ENCODE measurements around the gene NMBR. TPM values are rescaled to one million over a fixed set of nuclear protein-coding genes. Genes with fewer than 3 reads are reported as not detected.
"Not testable (repeated sequence)": the region's sequence is repeated elsewhere in the genome, so short reads cannot be mapped to it uniquely, and the experiment has no call there.

NMBR gene
- total RNA-seq, 4 donors from 2014 or later, result not detected

DNA sequence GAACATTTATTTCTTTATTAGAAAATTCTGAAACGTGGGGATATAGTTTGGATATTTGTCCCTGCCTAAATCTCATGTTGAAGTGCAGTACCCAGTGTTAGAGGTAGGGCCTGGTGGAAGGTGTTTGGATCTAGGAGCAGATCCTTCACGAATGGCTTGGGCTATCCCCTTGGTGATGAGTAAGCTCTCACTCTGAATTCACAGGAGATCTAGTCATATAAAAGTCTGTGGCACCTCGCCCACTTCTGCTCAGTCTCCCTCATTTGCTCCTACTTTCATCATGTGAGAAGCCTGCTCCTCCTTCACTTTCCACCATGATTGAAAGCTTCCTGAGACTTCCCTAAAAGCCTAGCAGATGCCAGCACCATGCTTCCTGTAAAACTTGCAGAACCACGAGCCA is 111.0 kb downstream of the NMBR start:
- no peak for TF ChIP-seq CTCF (IDR thresholded peaks at IDR 0.05)
- DNase-seq (ENCODE audit: low spot score) (no peak), ATAC-seq (ENCODE audit: low FRiP score) (no peak)

DNA sequence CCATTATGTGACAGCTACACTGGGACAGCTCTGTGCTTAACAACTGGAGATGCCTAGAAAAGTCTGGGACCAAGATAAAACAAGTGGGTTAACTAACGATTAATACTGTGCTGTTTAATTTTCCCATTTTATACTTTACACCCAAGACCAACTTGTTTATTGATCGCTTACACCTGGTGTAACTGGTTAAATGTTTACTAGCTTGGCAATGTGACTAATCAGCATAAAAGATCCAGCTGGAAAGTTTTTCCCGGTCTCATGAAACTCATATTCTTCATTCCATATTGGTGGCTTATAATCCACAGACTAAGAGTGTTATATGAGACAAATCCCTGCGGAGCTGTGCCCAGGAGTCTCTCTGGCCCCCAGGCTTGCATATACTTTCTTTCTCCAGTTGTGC is 115.9 kb downstream of the NMBR start:
- ATAC-seq (ENCODE audit: low FRiP score), result no peak
- no peak for TF ChIP-seq CTCF (IDR thresholded peaks at IDR 0.05)

GRCh38 chr6:142030115-142030619 is 116.8 kb downstream of the NMBR start:
- DNase-seq (ENCODE audit: low spot score) (no peak), ATAC-seq (ENCODE audit: low FRiP score) (no peak)
- no peak for TF ChIP-seq CTCF (IDR thresholded peaks at IDR 0.05)

More for the DNA sequence above, 115.9 kb downstream of the NMBR start:
- no peak for DNase-seq (ENCODE audit: low spot score)

DNA sequence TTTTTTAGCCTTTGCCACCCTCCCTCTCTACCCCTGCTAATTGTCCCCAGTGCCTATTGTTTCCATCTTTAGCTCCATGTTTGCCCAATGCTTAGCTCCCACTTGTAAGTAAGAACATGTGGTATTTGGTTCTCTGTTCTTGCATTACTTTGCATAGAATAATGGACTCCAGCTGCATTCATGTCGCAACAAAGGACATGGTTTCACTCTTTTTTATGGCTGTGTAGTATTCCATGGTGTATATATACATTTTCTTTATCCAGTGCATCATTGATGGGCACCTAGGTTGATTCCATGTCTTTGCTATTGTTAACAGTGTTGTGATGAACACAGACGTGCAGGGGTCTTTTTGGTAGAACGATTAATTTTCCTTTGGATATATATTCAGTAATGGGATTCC is 118.4 kb downstream of the NMBR start:
- ATAC-seq (ENCODE audit: low FRiP score) (no peak), DNase-seq (ENCODE audit: low spot score) (no peak)
- no peak for TF ChIP-seq CTCF (IDR thresholded peaks at IDR 0.05)

DNA sequence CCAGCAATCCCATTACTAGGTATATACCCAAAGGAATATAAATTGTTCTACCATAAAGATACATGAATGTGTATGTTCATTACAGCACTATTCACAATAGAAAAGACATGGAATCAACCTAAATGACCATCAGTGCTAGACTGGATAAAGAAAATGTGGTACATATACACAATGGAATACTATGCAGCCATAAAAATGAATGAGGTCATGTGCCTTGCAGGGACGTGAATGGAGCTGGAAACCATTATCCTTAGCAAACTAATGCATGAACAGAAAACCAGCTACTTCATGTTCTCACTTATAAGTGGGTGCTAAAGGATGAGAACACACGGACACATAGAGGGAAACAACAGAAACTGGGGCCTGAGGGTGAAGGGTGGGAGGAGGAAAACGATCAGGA is 119.1 kb downstream of the NMBR start:
- DNase-seq (ENCODE audit: low spot score); ATAC-seq (ENCODE audit: low FRiP score): not testable (repeated sequence)

GRCh38 chr6:142027074-142027473 is 119.8 kb downstream of the NMBR start:
- ATAC-seq (ENCODE audit: low FRiP score) (no peak), DNase-seq (ENCODE audit: low spot score) (no peak)
- no peak for TF ChIP-seq CTCF (IDR thresholded peaks at IDR 0.05)

DNA sequence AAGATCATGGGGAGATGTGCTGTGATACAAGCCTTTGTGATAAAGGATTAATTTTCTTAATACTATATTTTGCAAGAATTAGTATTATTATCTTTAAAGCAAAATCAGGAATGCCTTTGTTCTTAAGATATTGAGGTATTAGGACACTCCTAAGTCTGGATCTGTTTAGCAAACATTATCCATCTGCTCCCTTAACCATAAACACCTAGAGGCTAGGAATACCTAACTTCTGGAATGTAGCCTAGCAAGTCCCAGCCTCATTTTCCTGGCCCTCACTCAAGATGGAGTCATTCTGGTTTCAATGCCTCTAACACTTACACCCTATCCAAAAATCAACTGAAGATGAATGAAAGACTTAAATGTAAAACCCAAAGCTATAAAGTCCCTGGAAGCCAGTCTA is 120.5 kb downstream of the NMBR start:
- no peak for ATAC-seq (ENCODE audit: low FRiP score)
- DNase-seq (ENCODE audit: low spot score), result no peak
- no peak for TF ChIP-seq CTCF (IDR thresholded peaks at IDR 0.05)

Other genes with a start within 250 kb of the NMBR start
- gene GJE1, start 14.2 kb downstream of the NMBR start, total RNA-seq, result not detected
- 10 to 100 TPM; 27.4 to 38.5 (median 34.9) TPM for gene VTA1, start 141 bp upstream of the NMBR start, total RNA-seq
- gene ADGRG6, start 154.9 kb upstream of the NMBR start, total RNA-seq, result 10 to 100 TPM; 28.5 to 68.6 (median 42.7) TPM